ENCODE results near the gene DENND1B.

The DENND1B gene

GRCh38 chr1:197807739-197808453 lies 32.6 kb upstream of the DENND1B start:
- no peak for TF ChIP-seq CTCF (IDR thresholded peaks at IDR 0.05; ENCODE audit: control insufficient read depth, extremely low read depth, insufficient read depth)
- no peak for DNase-seq (ENCODE audit: low read depth)
- no peak overlapping the region for H3K4me3 ChIP-seq (ENCODE audit: low read depth, low read length)

- DNase-seq (ENCODE audit: low read depth), result no peak
- TF ChIP-seq CTCF (IDR thresholded peaks at IDR 0.05; ENCODE audit: control insufficient read depth, extremely low read depth, insufficient read depth), result no peak
- no peak overlapping the region for H3K4me3 ChIP-seq (ENCODE audit: low read depth, low read length)
These were observed 31.9 kb upstream of the DENND1B start for GRCh38 chr1:197807216-197807615.

- H3K4me3 ChIP-seq (ENCODE audit: low read depth, low read length), result no peak overlapping the region
- TF ChIP-seq CTCF (IDR thresholded peaks at IDR 0.05; ENCODE audit: control insufficient read depth, extremely low read depth, insufficient read depth), result no peak
- DNase-seq (ENCODE audit: low read depth), result no peak
These were observed 31.4 kb upstream of the DENND1B start for GRCh38 chr1:197806718-197807117.

GRCh38 chr1:197801684-197802083 lies 26.4 kb upstream of the DENND1B start:
- no peak overlapping the region for H3K4me3 ChIP-seq (ENCODE audit: low read depth, low read length)
- no peak for TF ChIP-seq CTCF (IDR thresholded peaks at IDR 0.05; ENCODE audit: control insufficient read depth, extremely low read depth, insufficient read depth)

GRCh38 chr1:197801111-197801482 lies 25.8 kb upstream of the DENND1B start:
- TF ChIP-seq CTCF (IDR thresholded peaks at IDR 0.05; ENCODE audit: control insufficient read depth, extremely low read depth, insufficient read depth), result no peak
- no peak for DNase-seq (ENCODE audit: low read depth)
- H3K4me3 ChIP-seq (ENCODE audit: low read depth, low read length), result no peak overlapping the region

More at GRCh38 chr1:197801684-197802083, 26.4 kb upstream of the DENND1B start:
- DNase-seq (ENCODE audit: low read depth), result no peak

- no peak overlapping the region for H3K4me3 ChIP-seq (ENCODE audit: low read depth, low read length)
- no peak for DNase-seq (ENCODE audit: low read depth)
- TF ChIP-seq CTCF (IDR thresholded peaks at IDR 0.05; ENCODE audit: control insufficient read depth, extremely low read depth, insufficient read depth), result no peak
These were observed 25.3 kb upstream of the DENND1B start for GRCh38 chr1:197800379-197801110.
